ENCODE results near the gene TXNRD1.
"Not testable (repeated sequence)": the region's sequence is repeated elsewhere in the genome, so short reads cannot be mapped to it uniquely, and the experiment has no call there.

The TXNRD1 gene

DNA sequence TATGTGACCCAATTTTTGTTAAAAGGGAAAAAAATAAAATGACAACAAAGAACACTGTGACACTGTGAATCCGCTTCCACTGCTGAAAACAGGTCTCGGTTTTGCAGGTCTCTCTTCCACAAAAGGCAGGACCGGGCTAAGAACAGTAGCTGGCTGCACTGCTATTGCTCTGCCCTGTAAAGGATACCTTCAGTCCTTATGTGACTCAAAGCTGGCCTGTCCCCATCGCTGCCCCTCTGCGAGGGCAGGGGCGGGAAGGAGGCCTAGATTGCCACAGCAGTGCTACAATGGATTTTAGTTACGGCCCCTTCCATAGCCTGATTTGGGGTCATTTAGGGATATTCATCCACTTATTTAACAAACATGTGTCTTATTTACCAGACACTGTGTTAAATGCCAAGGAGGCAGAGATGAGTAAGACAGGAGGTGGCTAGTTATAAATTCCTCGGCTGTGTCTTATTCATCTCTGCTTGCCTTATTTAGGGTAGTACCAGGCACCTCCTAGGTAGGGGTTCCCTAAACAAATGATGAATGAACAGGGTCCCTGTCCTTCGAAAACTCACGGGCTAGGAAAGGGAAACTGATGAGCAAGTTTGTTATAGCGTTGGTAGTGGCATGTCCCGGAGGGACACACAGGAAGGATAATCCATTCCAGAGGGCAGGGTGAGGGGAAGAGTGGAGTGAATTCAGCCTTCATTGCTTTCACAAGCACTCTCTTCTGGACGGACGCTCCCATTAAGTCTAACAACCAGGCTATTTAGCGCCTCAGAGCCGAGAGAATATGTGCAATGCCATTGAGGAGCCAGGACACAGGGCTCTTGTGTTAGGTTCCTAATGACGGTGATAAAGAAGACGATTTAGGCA lies 161.3 kb downstream of the TXNRD1 start:
- no peak for DNase-seq

DNA sequence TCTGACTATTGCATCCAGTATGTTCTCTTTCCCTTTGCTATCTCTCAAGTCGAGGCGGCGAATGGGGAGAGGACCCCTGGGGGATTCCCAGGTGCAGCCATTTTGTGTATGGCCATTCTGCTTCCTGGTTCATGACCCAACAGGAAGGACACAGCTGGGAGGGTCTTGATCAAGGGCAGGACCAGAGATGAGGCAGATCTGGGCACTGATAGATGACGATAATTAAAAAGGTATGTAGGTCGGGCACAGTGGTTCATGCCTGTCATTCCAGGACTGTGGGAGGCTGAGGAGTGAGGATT lies 161.9 kb downstream of the TXNRD1 start:
- DNase-seq: no peak

- no peak for DNase-seq
These were observed 162.8 kb downstream of the TXNRD1 start for GRCh38 chr12:104378427-104378826.

DNA sequence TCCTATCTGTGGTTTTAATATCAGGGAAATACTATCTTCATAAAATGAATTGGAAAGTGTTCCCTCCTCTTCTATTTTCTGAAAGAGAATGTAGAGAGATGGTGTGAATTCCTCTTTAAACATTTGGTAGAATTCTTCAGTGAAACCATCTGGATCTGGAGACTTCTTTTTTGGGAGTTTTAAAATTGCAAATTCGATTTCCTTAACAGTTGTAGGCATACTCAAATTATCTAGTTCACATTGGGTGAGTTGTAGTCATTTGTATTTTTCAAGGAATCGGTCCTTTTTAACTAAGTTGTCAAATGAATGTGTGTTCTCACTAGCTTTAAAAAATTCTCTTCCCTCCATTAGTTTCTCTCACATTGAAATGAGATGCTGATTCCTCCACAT lies 165.8 kb downstream of the TXNRD1 start:
- no peak for DNase-seq

- DNase-seq: peak; percentile 73
These were observed 166.3 kb downstream of the TXNRD1 start for GRCh38 chr12:104381731-104382480.

DNA sequence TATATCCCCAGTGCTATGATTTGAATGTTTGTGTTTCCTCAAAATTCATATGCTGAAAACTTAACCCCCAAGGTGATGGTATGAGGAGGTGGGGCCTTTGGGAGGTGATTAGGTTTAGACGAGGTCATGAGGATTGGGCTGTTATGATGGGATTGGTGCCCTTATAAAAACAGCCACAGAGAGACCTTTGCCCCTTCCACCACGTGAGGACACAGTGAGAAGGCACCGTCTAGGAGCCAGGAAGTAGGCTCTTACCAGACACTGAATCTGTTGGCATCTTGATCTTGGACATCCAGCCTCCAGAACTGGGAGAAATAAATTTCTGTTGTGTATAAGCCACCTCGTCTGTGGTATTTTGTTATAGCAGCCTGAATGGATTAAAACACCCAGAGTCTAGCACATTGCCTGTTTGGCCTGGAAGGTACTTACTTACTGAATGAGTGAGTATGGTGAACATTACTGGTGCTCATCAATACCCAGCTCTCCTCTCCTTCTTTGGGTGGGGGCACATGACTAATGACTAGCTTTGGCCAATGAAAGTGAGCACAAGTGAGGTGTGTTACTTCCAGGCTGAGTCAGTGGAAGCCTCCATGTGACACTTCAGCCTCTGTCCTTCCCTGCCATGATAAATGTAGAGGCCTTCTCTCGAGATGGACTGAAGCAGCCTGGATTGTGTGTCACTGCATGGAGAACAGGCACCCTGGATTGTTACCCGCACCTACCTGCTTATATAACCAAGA lies 168.7 kb downstream of the TXNRD1 start:
- no peak for DNase-seq

GRCh38 chr12:104385510-104385909 lies 169.9 kb downstream of the TXNRD1 start:
- DNase-seq: no peak

DNA sequence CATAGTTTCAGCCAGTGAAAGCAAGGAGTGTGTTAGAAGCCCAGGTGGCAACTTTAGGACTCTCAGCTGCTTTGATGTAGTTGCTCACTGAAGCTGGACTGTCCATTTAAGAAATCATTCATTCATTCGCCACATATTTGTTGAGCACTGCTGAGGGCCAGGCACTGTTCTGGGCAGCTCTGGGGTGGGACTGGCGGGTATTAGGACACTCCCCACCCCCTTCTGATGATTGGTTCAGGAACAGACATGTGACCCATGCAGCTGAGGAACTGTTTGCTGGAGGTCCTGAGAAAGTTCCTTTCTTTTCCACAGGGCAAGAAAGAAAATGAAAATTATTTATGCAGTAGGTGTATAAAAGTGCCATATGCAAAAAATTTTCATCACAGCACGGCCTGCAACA lies 170.9 kb downstream of the TXNRD1 start:
- no peak for DNase-seq

DNA sequence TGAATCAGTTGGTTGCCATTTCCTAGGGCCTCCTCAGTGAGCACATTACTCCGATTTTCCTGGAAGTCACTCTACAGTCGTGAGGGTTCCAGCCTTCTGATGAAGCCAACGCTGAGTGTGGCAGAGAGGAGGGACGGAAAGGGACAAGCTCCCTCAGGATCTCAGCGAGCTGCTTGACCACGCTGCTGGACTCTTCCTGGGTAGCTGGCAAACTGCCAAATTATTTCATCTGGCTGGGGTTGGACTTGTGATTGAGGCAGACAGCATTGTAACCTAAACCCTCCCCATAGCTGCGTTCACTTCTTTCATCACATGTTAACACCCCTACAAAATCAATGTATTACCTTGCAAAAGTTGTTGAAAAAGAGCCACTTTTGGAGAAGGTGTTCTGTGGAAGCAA lies 171.6 kb downstream of the TXNRD1 start:
- no peak for DNase-seq

GRCh38 chr12:104394086-104394485 lies 178.5 kb downstream of the TXNRD1 start:
- DNase-seq: not testable (repeated sequence)
